Measurements from ENCODE around the gene ZMYND8.

ZMYND8 gene

DNA sequence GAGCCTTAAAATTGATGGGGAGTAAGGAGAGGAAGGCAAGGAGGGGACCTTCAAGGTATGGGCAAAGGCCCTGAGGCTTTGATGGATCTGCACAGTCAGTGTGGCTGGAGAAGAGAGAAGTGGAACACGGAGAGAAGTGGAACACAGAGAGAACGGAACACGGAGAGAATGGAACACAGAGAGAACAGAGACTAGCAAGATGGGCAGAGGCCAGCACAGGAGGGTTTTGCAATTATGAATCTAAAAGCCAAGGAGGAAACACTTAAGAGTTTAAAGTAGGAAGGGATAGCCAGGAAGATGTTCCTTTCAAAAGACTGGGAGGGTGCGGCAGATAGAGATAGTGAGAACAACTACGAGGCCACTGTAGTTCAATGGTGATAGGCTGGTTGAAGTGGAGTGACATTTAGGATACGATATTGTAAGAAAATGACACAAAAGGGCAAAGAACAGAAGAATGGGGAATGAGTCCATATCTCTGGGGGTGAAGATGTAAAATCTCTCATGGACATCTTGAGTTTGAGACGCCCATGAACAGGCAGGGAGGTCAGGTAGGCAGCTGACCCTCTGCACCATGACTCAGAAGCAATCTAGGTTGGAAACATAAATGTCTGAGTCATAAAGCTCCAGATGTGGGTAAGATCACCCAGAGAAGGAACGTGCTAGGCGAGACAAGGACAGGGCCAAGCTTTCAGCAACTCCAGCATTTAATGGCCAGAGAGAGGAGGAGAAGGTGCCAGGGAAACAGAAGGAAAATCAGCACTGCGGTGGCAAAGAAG, 25.4 kb downstream of the ZMYND8 start:
- no peak overlapping the region for H3K27ac ChIP-seq
- no peak for TF ChIP-seq ZFX (IDR thresholded peaks at IDR 0.05)
- TF ChIP-seq, protein P1, sequence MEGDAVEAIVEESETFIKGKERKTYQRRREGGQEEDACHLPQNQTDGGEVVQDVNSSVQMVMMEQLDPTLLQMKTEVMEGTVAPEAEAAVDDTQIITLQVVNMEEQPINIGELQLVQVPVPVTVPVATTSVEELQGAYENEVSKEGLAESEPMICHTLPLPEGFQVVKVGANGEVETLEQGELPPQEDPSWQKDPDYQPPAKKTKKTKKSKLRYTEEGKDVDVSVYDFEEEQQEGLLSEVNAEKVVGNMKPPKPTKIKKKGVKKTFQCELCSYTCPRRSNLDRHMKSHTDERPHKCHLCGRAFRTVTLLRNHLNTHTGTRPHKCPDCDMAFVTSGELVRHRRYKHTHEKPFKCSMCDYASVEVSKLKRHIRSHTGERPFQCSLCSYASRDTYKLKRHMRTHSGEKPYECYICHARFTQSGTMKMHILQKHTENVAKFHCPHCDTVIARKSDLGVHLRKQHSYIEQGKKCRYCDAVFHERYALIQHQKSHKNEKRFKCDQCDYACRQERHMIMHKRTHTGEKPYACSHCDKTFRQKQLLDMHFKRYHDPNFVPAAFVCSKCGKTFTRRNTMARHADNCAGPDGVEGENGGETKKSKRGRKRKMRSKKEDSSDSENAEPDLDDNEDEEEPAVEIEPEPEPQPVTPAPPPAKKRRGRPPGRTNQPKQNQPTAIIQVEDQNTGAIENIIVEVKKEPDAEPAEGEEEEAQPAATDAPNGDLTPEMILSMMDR (conservative IDR thresholded peaks at IDR 0.05) = no peak

DNA sequence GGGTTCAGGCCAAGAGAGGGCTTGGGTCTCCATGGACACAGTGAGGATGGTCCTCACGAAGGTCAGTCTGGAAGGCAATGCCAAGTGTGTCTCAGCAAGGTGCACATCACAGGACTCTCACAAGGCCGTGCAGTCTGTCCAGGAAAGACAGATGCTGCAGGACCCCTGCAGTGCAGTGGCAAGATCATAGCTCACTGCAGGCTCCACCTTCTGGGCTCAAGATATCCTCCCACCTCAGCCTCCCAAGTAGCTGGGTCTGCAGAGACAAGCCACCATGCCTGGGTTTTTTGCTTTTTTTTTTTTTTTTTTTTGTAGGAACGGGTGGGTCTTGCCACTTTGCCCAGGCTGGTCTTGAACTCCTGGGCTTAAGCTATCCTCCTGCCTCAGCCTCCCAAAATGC, 26.4 kb downstream of the ZMYND8 start:
- TF ChIP-seq ZFX (IDR thresholded peaks at IDR 0.05) = no peak
- no peak overlapping the region for H3K27ac ChIP-seq

DNA sequence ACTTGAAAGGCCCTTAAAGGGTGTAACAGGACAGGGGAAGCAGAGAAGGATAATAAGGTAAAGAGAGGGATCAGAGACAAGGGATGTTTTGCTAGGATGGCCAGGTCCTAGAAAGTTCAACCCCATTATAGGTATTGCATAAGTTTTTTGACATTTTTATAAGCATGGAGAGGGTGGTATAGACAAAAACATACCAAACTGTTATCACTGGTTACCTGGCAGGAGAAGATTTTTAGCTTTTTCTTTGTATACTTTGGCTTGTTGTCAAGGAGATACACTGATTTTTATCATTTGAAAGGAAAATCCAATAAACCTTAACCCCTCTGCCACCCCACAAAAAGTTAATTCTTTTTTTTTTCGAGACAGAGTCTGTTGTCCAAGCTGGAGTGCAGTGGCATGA, 28.4 kb downstream of the ZMYND8 start:
- TF ChIP-seq ZFX (IDR thresholded peaks at IDR 0.05) = no peak
- TF ChIP-seq, protein P1 (conservative IDR thresholded peaks at IDR 0.05) = no peak
- H3K27ac ChIP-seq = peak overlapping the region; percentile 29; the same call in 1 of the 2 replicates

DNA sequence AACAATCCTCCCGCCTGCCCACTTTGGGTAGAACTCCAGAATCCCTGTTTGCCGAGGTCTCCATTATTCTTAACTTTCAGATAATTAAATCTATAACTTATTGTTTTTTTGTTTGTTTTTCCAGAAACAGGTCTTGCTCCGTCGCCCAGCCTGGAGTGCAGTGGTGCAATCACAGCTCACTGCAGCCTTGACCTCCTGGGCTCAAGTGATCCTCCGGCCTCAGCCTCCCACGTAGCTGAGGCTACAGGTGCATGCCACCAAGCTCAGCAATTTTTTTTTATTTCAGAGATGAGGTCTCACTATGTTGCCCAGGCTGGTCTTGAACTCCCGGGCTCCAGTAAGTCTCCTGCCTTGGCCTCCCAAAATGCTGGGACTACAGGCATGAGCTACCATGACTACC, 28.8 kb downstream of the ZMYND8 start:
- H3K27ac ChIP-seq = peak overlapping the region; percentile 8; the same call in 1 of the 2 replicates
- TF ChIP-seq, protein P1 (conservative IDR thresholded peaks at IDR 0.05) = no peak
- no peak for TF ChIP-seq ZFX (IDR thresholded peaks at IDR 0.05)

DNA sequence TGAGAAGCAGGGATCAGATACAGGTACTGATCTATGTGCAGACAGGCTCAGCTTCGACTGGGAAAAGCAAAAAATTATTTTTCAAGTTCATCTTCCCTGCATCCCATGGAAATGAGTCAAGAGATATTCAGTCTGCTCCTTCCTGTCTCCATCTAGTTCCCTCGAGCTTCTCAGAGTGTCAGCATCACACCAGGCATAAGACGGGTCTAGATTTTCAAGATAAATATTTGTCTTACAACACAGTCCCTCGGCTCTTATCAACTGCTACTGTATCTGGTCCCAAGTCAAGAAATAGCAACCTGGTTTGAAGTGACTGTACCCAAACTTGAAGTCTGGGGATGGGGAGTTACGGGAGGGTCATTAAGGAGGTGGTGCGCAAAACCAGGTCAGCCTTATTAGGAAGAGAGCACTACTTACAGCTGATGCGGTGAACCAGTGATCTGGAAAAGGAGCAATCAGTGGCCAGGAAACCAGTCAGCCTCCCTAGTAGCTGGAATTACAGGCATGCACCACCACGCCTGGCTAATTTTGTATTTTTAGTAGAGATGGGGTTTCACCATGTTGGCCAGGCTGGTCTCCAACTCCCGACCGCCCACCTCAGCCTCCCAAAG, 29.7 kb downstream of the ZMYND8 start:
- H3K27ac ChIP-seq = no peak overlapping the region
- TF ChIP-seq, protein P1 (conservative IDR thresholded peaks at IDR 0.05) = no peak
- no peak for TF ChIP-seq ZFX (IDR thresholded peaks at IDR 0.05)

DNA sequence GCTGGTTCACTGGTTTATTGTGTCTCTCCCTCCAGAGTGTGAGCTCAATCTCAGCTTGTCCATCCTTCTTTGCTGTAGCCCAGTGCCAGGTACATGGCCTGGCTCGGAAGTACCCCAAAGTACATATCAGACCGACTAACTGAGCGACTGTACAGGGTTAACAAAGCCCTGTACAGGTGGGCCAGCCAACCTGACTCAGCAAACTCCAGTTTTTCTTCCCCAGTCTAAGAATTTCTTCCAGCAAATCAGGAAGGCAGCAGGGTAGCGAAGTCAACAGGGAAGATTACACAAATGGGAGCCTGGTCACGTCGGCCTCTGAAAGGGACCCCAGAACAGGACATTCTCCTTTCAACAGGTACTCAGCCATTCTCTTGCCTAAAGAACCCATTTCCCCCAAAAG, 31.3 kb downstream of the ZMYND8 start:
- TF ChIP-seq, protein P1 (conservative IDR thresholded peaks at IDR 0.05) = no peak
- TF ChIP-seq ZFX (IDR thresholded peaks at IDR 0.05) = no peak
- H3K27ac ChIP-seq = no peak overlapping the region

DNA sequence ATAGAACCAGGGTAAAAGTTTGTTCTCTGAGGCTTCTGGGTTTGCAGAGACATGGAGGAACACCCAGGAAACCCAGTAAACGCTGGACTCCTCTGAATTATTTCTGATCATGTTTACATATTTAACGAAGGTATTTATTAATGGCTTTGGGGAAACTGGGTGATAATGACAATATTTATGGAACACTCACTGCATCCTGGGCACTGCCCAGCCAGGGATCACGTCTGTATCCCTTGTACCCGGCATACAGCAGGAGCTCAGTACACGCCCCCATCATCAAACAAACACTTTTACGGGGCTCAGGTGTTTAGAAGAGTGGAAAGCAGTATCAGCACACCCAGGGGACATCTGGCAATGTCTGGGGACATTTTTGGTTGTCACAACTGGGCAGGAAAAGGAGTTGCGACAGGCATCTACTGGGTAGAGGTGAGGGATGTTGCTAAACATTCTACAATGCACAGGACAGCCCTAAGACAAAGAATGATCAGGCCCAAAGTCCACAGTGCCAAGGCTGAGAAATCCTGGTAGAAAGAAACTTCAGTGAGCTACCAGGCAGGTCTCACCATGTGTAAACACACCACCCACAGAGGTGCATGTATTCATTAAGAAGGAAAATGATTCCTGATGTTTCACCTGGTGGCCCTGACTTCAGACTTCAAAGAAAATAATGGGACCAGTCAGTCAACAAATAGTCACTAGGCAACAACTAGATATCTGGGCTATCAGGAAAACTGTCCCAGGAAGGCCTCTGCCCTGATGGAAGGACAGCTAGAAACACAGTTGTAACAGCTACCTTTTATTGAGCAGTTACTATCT, 35.3 kb downstream of the ZMYND8 start:
- H3K27ac ChIP-seq = peak overlapping the region; percentile 92; the same call in 1 of the 2 replicates
- TF ChIP-seq ZFX (IDR thresholded peaks at IDR 0.05) = no peak
- TF ChIP-seq, protein P1 (conservative IDR thresholded peaks at IDR 0.05) = no peak
